Measurements from ENCODE around the gene RAB7A. TPM values are rescaled to one million over a fixed set of nuclear protein-coding genes. Genes with fewer than 3 reads are reported as not detected.

The RAB7A gene
- total and polyA plus RNA-seq, 10 of the 15 experiments (the other 5 are each of a cell fraction or from before 2014, with no cell fraction given) = 40.3 to 212 (median 160) TPM

DNA sequence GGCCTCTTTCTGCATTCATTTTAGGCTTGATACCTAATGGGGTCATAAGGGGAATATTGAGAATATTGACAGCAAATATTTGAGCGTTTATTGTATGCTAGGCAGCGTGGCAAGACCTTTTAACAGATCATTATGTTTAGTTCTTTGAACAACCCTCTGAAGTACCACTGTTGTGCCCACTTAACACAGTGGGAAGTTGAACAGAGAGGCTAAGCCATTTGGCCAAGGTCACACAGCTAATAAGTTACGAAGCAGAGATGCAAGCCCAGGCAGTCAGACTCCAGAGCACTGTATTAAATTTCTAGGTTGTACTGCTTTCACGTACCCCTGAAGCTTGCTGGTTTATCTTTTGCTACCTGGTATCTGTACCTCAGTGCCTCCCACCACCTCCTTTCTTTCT lies 1.1 kb downstream of the RAB7A start:
- peak overlapping the region; percentile 79 for H3K4me3 ChIP-seq
- TSS peak; percentile 54 for BruUV-seq (replicated peaks)
- no peak overlapping the region for H2AFZ ChIP-seq (ENCODE audit: control insufficient read depth, low read depth, low read length)
- DNase-seq (ENCODE audit: low read depth, low spot score) = no peak
- peak overlapping the region; percentile 86 for H3K27ac ChIP-seq (ENCODE audit: control insufficient read depth, insufficient read depth)
- peaks cover 12% of the 10 kb centered on the region for H3K4me1 ChIP-seq (ENCODE audit: control insufficient read depth, insufficient read depth, low read length)
- in situ Hi-C loops (cut with MboI) (no loop called here), intact Hi-C loops (cut with micrococcal nuclease; ENCODE audit: unreplicated experiment) (loop anchor here (2.0 kb wide), 1 partner anchor 78 kb away; no protein-coding TSS in a partner anchor)
- H3K4me2 ChIP-seq (ENCODE audit: control insufficient read depth, insufficient read depth) = peak overlapping the region; percentile 82
- FAIRE-seq = no peak
- peaks cover 62% of the 10 kb centered on the region for H3K79me2 ChIP-seq (ENCODE audit: control insufficient read depth, insufficient read depth, low read length)
- SMC1A ChIA-PET (ENCODE audit: uncharacterized antibody, unreplicated experiment) = interaction anchor here (0.6 to 4.0 kb wide), 9 partner anchors 10 to 137 kb away, joined by 3 to 26 read pairs (median 4); no protein-coding TSS in a partner anchor
- 1% methylated on average over 4 of the region's 4 CpGs for WGBS (ENCODE audit: insufficient coverage, insufficient replicate concordance, low lambda C conversion rate, missing lambda C conversion rate)
- TF ChIP-seq, protein P1, sequence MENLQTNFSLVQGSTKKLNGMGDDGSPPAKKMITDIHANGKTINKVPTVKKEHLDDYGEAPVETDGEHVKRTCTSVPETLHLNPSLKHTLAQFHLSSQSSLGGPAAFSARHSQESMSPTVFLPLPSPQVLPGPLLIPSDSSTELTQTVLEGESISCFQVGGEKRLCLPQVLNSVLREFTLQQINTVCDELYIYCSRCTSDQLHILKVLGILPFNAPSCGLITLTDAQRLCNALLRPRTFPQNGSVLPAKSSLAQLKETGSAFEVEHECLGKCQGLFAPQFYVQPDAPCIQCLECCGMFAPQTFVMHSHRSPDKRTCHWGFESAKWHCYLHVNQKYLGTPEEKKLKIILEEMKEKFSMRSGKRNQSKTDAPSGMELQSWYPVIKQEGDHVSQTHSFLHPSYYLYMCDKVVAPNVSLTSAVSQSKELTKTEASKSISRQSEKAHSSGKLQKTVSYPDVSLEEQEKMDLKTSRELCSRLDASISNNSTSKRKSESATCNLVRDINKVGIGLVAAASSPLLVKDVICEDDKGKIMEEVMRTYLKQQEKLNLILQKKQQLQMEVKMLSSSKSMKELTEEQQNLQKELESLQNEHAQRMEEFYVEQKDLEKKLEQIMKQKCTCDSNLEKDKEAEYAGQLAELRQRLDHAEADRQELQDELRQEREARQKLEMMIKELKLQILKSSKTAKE (IDR thresholded peaks at IDR 0.05; ENCODE audit: low read depth, poor library complexity, severe bottlenecking) = no peak
- TF ChIP-seq NFXL1 (IDR thresholded peaks at IDR 0.05; ENCODE audit: borderline replicate concordance) = peak; percentile 73; the same call in 1 of the 2 replicates
- TF ChIP-seq, protein P2, sequence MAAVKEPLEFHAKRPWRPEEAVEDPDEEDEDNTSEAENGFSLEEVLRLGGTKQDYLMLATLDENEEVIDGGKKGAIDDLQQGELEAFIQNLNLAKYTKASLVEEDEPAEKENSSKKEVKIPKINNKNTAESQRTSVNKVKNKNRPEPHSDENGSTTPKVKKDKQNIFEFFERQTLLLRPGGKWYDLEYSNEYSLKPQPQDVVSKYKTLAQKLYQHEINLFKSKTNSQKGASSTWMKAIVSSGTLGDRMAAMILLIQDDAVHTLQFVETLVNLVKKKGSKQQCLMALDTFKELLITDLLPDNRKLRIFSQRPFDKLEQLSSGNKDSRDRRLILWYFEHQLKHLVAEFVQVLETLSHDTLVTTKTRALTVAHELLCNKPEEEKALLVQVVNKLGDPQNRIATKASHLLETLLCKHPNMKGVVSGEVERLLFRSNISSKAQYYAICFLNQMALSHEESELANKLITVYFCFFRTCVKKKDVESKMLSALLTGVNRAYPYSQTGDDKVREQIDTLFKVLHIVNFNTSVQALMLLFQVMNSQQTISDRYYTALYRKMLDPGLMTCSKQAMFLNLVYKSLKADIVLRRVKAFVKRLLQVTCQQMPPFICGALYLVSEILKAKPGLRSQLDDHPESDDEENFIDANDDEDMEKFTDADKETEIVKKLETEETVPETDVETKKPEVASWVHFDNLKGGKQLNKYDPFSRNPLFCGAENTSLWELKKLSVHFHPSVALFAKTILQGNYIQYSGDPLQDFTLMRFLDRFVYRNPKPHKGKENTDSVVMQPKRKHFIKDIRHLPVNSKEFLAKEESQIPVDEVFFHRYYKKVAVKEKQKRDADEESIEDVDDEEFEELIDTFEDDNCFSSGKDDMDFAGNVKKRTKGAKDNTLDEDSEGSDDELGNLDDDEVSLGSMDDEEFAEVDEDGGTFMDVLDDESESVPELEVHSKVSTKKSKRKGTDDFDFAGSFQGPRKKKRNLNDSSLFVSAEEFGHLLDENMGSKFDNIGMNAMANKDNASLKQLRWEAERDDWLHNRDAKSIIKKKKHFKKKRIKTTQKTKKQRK (IDR thresholded peaks at IDR 0.05; ENCODE audit: low read depth, low read length) = no peak
- peak; percentile 41; the same call in 1 of the 2 replicates for TF ChIP-seq ZNF217 (IDR thresholded peaks at IDR 0.05)
- peak; percentile 86 for TF ChIP-seq SMARCA5 (IDR thresholded peaks at IDR 0.05)
- POLR2A ChIA-PET = interaction anchor here (1.0 to 2.9 kb wide), 4 partner anchors 11 to 77 kb away, joined by 3 to 11 read pairs (median 4); no protein-coding TSS in a partner anchor
- H3K9me3 ChIP-seq (replicated peaks; ENCODE audit: control insufficient read depth, insufficient read depth, low read length) = no peaks in the 10 kb centered on the region
- ATAC-seq = no peak
- peaks cover 8% of the 10 kb centered on the region for H4K20me1 ChIP-seq (ENCODE audit: control insufficient read depth, insufficient read depth)
- no peaks in the 10 kb centered on the region for H3K27me3 ChIP-seq (replicated peaks in 1 of 2; ENCODE audit: control insufficient read depth in 2 of 2, insufficient read depth in 2 of 2, low read length in 1 of 2)
- CTCF ChIA-PET = interaction anchor here (0.6 to 1.6 kb wide), 5 partner anchors 10 to 151 kb away, joined by 3 to 9 read pairs (median 3); no protein-coding TSS in a partner anchor
- RAD21 ChIA-PET (ENCODE audit: unreplicated experiment) = interaction anchor here (0.9 to 3.8 kb wide), 3 partner anchors 45 to 153 kb away, joined by 3 to 14 read pairs (median 3); partner anchors contain the start of gene ACAD9
- peak overlapping the region; percentile 94 for H3K9ac ChIP-seq (ENCODE audit: control insufficient read depth, insufficient read depth, low read length)
- H3K36me3 ChIP-seq (ENCODE audit: control insufficient read depth in 2 of 2, insufficient read depth in 2 of 2, low read length in 1 of 2) = no peaks in the 10 kb centered on the region

Data from GM12878 (cell line).